H1 (cell line): ENCODE results near the gene TRAF3.

Source experiments
- CREB1 ChIP-seq: IDR thresholded peaks from 2 replicates; pipeline ENCODE4 v1.6.1; 2012; ENCODE audit warnings: inconsistent platforms
- GABPA ChIP-seq: IDR thresholded peaks from 2 replicates; pipeline ENCODE4 v1.6.1; 2011; ENCODE audit warnings: mild to moderate bottlenecking, low read length, moderate library complexity, borderline replicate concordance; ENCODE audit not compliant: insufficient read depth
- JUN ChIP-seq: IDR thresholded peaks from 2 replicates; pipeline ENCODE4 v1.6.1; 2011; ENCODE audit warnings: low read depth, mild to moderate bottlenecking, improper control_type of control experiment, low read length
- POLR2A ChIP-seq, 2 experiments: IDR thresholded peaks; 1 replicate in 1 of 2; 2 replicates in 1 of 2; pipeline ENCODE4 v1.6.1; 2011; ENCODE audit warnings: low read depth in 2 of 2, low read length in 2 of 2, mild to moderate bottlenecking in 2 of 2; ENCODE audit errors: control extremely low read depth in 1 of 2
- RBBP5 ChIP-seq: IDR thresholded peaks from 2 replicates; pipeline ENCODE4 v1.7.1; 2012; ENCODE audit warnings: low read depth, mild to moderate bottlenecking, inconsistent platforms, low read length, moderate library complexity, borderline replicate concordance
- SIRT6 ChIP-seq: IDR thresholded peaks from one replicate; pipeline ENCODE4 v1.7.1; 2012; ENCODE audit warnings: low read length, inconsistent platforms
- TF ChIP-seq, protein P1 (sequence below), 3 experiments: IDR thresholded peaks; 1 replicate in 2 of 3; 2 replicates in 1 of 3; pipeline versions ENCODE4 v1.5.1 to v1.6.1; 2011; ENCODE audit warnings: low read length in 3 of 3, mild to moderate bottlenecking in 3 of 3, inconsistent platforms in 2 of 3, low read depth in 1 of 3, moderate library complexity in 1 of 3; ENCODE audit not compliant: insufficient read depth in 1 of 3; ENCODE audit errors: control extremely low read depth in 1 of 3

DNA sequence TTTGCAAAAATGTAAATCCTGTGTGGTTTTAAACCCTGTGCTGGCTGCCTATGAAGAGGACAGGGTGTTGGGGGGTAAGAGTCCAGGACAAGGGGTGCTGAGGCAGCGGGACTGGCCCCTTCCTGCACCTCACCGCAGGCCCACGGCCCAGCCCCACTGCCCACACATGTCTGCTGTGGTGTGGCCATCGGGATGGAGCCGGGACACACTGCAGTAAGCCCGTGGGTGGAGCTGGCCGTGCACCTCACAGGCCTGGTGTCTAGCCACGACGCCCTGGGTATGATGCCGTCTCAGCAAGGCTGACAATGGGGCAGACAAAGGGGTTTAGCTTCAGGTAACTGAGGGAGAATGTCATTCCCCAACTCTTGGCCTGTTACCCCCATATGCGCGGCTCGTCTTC is 164.8 kb downstream of the TRAF3 start:
- TF ChIP-seq POLR2A (IDR thresholded peaks at IDR 0.05; ENCODE audit: control extremely low read depth in 1 of 2, low read depth in 2 of 2, low read length in 2 of 2) (no peak), GABPA (no peak), JUN (no peak), CREB1 (no peak), SIRT6 (no peak), RBBP5 (no peak)
- TF ChIP-seq, protein P1, sequence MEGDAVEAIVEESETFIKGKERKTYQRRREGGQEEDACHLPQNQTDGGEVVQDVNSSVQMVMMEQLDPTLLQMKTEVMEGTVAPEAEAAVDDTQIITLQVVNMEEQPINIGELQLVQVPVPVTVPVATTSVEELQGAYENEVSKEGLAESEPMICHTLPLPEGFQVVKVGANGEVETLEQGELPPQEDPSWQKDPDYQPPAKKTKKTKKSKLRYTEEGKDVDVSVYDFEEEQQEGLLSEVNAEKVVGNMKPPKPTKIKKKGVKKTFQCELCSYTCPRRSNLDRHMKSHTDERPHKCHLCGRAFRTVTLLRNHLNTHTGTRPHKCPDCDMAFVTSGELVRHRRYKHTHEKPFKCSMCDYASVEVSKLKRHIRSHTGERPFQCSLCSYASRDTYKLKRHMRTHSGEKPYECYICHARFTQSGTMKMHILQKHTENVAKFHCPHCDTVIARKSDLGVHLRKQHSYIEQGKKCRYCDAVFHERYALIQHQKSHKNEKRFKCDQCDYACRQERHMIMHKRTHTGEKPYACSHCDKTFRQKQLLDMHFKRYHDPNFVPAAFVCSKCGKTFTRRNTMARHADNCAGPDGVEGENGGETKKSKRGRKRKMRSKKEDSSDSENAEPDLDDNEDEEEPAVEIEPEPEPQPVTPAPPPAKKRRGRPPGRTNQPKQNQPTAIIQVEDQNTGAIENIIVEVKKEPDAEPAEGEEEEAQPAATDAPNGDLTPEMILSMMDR (IDR thresholded peaks at IDR 0.05; ENCODE audit: control extremely low read depth in 1 of 3, insufficient read depth in 1 of 3, low read depth in 1 of 3, low read length in 3 of 3), result no peak
